Cardiac septum (tissue), 1 donor: ENCODE measurements around the gene DUSP19. TPM values are rescaled to one million over a fixed set of nuclear protein-coding genes. Genes with fewer than 3 reads are reported as not detected.
"Not testable (repeated sequence)": the region's sequence is repeated elsewhere in the genome, so short reads cannot be mapped to it uniquely, and the experiment has no call there.

Experiments
- DNase-seq: peaks from one replicate; pipeline ENCODE4 v3.0.0-alpha.2; 2020; ENCODE audit warnings: low spot score
- intact Hi-C: fragments of 100-400 bp; cut with DNase I; formaldehyde crosslinking; loops from one replicate; pipeline ENCODE4 v1.14.0; 2022
- long read RNA-seq: library from polyadenylated mRNA; unstranded; transcript quantifications from one replicate; pipeline ENCODE4 v2.0.0, GENCODE V29; 2021
- total RNA-seq: library from RNA; stranded (reverse); fragmentation: NEBNext Ultra II Directional; extraction: Animal tissue kit (Norgen Biotek cat#: 25700); gene quantifications from one replicate; pipeline ENCODE4 v1.2.1, GENCODE V29; 2021
- donor health status: DM: no; HTN: no; CAD: no.

DUSP19 gene
- total RNA-seq: 8.6 TPM
- long read RNA-seq, full-length matches to known transcripts: 5 of 8 reads
- long read RNA-seq, partial matches to known transcripts: 0 of 8 reads
- long read RNA-seq, other reads (novel, unspliced or antisense): 3 of 8 reads

DNA sequence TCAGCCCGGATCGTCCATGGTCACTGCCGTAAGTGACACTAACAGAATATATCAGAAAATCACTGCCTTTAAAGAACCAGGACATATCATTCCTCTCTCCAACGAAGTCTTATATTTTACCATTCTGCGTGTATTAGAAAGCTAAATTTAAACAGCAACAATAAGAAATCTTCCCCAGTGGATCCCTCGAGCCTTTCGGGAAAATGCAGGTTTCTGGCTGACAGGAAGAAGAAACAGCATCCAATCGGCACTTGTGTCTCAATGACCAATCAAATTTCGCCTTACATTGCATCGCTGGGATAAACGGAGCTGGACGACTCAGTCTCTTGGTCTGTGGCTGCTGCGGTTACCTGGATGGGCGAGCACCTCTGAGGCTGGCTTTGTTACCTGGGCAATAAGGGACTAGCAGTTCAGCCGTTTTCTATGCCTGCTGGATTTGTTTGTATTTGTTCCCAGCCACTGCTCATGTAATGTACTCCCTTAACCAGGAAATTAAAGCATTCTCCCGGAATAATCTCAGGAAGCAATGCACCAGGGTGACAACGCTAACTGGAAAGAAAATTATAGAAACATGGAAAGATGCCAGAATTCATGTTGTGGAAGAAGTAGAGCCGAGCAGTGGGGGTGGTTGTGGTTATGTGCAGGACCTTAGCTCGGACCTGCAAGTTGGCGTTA, at the start of gene DUSP19:
Gene DUSP19, plus strand, starts transcription at position 284 of the 675 bp plus-strand sequence. Its CDS starts 187 bp downstream, at position 471.
- intact Hi-C loops: loop anchor here (1.0 to 5.0 kb wide), 2 partner anchors 40 to 44 kb away; partner anchors contain the start of genes NCKAP1 and NUP35
- DNase-seq: peak; percentile 90

- intact Hi-C loops: no loop called here
- no peak for DNase-seq
Observed at GRCh38 chr2:183029219-183029618, 49.3 kb upstream of the DUSP19 start.

DNA sequence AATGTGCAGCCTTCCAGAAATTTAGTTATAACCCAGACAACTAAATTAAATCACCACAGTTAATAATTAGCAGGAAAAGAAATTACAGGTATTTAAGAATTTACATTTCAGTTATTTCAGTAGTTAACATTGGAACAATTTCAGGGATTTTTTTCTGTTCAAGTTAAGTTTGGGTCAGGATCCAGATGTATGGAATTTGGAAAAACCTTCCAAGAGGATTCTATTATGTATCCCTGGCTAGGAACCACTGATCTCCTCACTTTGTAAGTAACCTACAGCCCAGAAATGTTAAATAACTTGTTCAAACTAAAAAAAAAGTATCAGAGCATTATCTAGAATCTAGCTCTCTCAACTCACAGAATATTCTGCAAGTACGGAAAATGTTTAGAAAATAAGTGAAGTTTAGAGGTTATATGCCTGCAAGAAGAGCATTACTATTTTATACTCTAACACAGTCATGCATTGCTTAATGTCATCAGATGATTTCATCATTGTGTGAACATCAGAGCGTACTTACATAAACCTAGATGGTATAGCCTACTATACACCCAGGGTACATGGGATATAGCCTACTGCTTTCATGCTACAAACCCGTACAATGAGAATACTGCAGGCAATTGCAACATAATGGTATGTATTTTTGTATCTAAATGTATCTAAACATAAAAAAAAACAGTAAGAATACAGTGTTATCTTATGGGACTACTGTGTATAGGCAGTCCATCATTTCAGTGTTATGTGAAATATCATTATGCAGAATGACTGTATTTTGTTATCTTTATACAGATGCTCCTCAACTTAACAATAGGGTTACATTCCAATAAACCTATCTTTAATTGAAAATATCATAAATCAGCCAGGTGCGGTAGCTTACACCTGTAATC, 46.4 kb upstream of the DUSP19 start:
- intact Hi-C loops: no loop called here
- DNase-seq: no peak

GRCh38 chr2:183033951-183034350, 44.6 kb upstream of the DUSP19 start:
- intact Hi-C loops: no loop called here
- no peak for DNase-seq

GRCh38 chr2:183034806-183035205, 43.7 kb upstream of the DUSP19 start:
- DNase-seq: no peak
- intact Hi-C loops: loop anchor here (5.0 kb wide), 1 partner anchor 53 kb away; no protein-coding TSS in a partner anchor

GRCh38 chr2:183035298-183035953, 43.1 kb upstream of the DUSP19 start:
- DNase-seq: no peak
- intact Hi-C loops: loop anchor here (5.0 kb wide), 1 partner anchor 53 kb away; no protein-coding TSS in a partner anchor

- intact Hi-C loops: loop anchor here (5.0 kb wide), 1 partner anchor 54 kb away; no protein-coding TSS in a partner anchor
- DNase-seq: no peak
Observed at GRCh38 chr2:183035954-183036669, 42.4 kb upstream of the DUSP19 start.

DNA sequence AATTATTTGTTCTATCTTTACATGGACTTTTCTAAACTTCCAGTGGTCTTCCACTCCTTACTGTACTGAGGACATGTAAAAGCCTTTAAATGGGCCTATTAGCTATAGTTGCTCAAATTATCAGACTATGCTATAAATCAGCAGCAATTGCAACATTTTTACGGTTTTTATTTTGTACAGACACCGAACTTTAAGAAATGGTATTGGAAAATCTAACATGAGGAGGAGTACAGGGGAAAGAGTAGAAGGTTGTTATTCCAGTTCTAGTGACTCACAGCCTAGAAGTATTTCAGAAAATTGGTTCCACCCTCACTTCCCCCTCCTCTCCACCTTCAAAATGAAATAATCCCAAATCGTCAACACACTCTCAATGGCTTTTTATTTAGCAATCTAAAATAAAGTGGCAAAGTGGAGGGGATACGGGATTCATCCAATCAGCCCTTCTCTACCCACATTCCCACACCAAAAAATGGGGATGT, 41.4 kb upstream of the DUSP19 start:
- DNase-seq: no peak
- intact Hi-C loops: loop anchor here (5.0 kb wide), 1 partner anchor 55 kb away; no protein-coding TSS in a partner anchor

- peak; percentile 81 for DNase-seq
- intact Hi-C loops: loop anchor here (1.0 to 5.0 kb wide), 3 partner anchors 41 to 87 kb away; partner anchors contain the start of genes DUSP19 and NUP35
Observed at GRCh38 chr2:183037553-183038340, 40.8 kb upstream of the DUSP19 start.

GRCh38 chr2:183038341-183039300, 39.9 kb upstream of the DUSP19 start, which contains the start of gene NCKAP1:
NCKAP1 (minus strand) TSS chr2:183038457; CDS start chr2:183038099, 358 bp downstream.
- DNase-seq: peak; percentile 94
- intact Hi-C loops: loop anchor here (1.0 to 5.0 kb wide), 3 partner anchors 40 to 86 kb away; partner anchors contain the start of genes DUSP19 and NUP35

DNA sequence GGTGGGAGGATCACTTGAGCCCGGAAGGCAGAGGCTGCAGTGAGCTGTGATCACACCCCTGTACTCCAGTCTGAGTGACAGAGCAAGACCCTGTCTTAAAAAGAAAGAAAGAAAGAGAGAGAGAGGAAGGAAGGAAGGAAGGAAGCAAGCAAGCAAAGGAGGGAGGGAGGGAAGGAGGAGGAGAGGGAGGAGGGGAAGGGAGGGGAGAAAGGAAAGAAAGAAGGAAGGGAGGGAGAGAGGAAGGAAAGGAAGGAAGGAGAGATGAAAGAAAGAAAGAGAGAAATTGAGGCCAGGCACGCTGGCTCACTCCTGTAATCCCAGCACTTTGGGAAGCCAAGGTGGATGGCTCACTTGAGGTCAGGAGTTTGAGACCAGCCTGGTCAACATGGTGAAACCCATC, 37.9 kb upstream of the DUSP19 start:
- no peak for DNase-seq
- intact Hi-C loops: no loop called here

- intact Hi-C loops, DNase-seq: not testable (repeated sequence)
Observed at GRCh38 chr2:183043580-183043979, 35.0 kb upstream of the DUSP19 start.

DNA sequence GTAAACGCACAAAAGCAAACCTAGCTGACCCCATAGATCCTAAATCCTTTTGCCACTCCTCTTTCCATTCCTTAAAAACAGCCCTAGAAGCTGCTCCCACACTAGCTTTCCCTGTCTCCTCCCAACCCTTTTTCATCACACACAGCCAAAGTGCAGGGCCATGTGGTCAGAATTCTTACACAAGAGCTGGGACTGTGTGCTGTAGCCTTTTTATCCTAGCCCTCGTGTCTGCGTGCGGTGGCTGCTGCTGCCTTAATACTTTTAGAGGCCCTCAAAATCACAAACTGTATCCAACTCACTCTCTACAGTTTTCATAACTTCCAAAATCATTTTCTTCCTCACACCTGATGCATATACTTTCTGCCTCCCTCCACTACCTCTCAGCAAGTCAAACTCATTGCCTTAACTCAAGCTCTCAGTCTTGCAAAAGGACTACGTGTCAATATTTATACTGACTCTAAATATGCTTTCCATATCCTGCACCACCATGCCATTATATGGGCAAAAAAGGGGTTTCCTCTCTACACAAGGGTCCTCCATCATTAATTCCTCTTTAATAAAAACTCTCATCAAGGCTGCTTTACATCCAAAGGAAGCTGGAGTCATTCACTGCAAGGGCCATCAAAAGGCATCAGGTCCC, 30.9 kb upstream of the DUSP19 start:
- intact Hi-C loops, DNase-seq: not testable (repeated sequence)

- intact Hi-C loops: no loop called here
- no peak for DNase-seq
Observed at GRCh38 chr2:183049420-183049819, 29.1 kb upstream of the DUSP19 start.

- intact Hi-C loops: no loop called here
- no peak for DNase-seq
Observed at GRCh38 chr2:183057333-183057985, 21.1 kb upstream of the DUSP19 start.

- no peak for DNase-seq
- intact Hi-C loops: no loop called here
Observed at GRCh38 chr2:183059561-183059960, 19.0 kb upstream of the DUSP19 start.
